Osteocyte (in vitro differentiated cells): Measurements from ENCODE around the gene CLIP1. TPM values are rescaled to one million over a fixed set of nuclear protein-coding genes. Genes with fewer than 3 reads are reported as not detected.

Experiments used
- DNase-seq: peaks from one replicate; pipeline ENCODE4 v3.0.0; 2021; ENCODE audit warnings: mixed read lengths; ENCODE audit not compliant: unreplicated experiment; ENCODE audit errors: extremely low spot score
- H3K27ac Mint-ChIP-seq: one replicate; pipeline ENCODE4 v1.8.0; 2021; ENCODE audit warnings: mild to moderate bottlenecking, mixed read lengths; ENCODE audit not compliant: unreplicated experiment
- H3K27me3 Mint-ChIP-seq: one replicate; pipeline ENCODE4 v1.8.0; 2021; ENCODE audit warnings: mixed read lengths; ENCODE audit not compliant: unreplicated experiment
- H3K36me3 Mint-ChIP-seq: one replicate; pipeline ENCODE4 v1.8.0; 2021; ENCODE audit warnings: mixed read lengths; ENCODE audit not compliant: unreplicated experiment
- H3K4me1 Mint-ChIP-seq: one replicate; pipeline ENCODE4 v1.8.0; 2021; ENCODE audit warnings: mixed read lengths; ENCODE audit not compliant: unreplicated experiment
- H3K4me3 Mint-ChIP-seq: one replicate; pipeline ENCODE4 v1.8.0; 2021; ENCODE audit warnings: mild to moderate bottlenecking, moderate library complexity, mixed read lengths; ENCODE audit not compliant: unreplicated experiment
- H3K9me3 Mint-ChIP-seq: one replicate; pipeline ENCODE4 v1.8.0; 2021; ENCODE audit warnings: mixed read lengths; ENCODE audit not compliant: unreplicated experiment
- total RNA-seq: library from RNA; stranded (reverse); gene quantifications from 2 replicates; pipeline ENCODE4 v1.2.1, GENCODE V29; 2021
- TF ChIP-seq, protein P1 (sequence below): fragments of 200-600 bp; sonication (generic); IDR thresholded peaks from 2 replicates; pipeline ENCODE4 v1.5.0; 2021; ENCODE audit warnings: antibody characterized with exemption, mild to moderate bottlenecking, moderate library complexity

CLIP1 gene
- total RNA-seq, 1 donor from 2014 or later = 100.0 TPM

DNA sequence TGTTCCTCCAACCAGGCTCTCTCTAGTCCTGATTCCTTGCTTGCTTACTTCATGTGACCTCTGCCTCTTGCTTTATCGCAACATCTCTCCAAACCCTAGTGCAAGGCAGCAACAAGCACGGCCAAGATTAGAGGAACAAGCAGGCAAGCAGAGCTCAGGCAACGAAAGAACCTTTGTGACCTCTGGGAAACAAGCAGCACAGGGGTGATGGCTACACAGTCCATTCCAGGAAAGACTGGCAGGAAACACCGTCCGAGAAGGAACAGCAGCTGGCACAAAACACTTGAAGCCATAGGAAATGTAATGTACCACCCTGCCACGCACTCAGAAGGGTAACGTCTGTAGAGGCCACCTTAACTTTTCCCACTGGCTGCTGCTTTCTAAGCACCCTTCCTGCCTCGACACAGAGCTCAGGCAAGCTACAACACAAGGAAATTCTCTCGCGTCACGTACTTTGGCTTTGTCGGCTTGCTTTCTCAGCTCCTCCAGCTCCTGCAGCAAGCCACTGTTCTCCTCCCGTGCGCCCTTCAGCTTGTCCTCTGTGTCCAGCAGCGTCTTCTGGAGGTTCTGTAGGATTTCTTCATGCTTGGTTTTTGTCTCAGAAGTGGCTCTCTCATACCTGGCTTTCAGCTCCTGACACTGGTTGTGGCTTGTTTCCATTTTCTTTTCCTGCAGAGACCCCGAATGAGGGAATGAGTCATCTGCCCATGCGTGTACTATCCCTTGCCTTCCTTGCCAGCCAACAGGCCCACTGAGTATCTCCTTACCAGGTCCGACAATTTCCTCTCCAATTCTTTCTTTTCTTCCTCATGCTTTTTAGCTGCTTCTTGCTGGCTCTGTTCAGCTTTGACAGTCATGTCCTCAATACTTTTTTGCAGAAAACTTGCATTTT, 94.7 kb downstream of the CLIP1 start:
- Mint-ChIP-seq H3K4me1 (no peaks in the 10 kb centered on the region), H3K36me3 (peaks cover 36% of the 10 kb centered on the region), H3K9me3 (no peaks in the 10 kb centered on the region), H3K4me3 (no peak overlapping the region), H3K27me3 (no peaks in the 10 kb centered on the region), H3K27ac (no peak overlapping the region)
- peak; percentile 54 for DNase-seq
- TF ChIP-seq, protein P1, sequence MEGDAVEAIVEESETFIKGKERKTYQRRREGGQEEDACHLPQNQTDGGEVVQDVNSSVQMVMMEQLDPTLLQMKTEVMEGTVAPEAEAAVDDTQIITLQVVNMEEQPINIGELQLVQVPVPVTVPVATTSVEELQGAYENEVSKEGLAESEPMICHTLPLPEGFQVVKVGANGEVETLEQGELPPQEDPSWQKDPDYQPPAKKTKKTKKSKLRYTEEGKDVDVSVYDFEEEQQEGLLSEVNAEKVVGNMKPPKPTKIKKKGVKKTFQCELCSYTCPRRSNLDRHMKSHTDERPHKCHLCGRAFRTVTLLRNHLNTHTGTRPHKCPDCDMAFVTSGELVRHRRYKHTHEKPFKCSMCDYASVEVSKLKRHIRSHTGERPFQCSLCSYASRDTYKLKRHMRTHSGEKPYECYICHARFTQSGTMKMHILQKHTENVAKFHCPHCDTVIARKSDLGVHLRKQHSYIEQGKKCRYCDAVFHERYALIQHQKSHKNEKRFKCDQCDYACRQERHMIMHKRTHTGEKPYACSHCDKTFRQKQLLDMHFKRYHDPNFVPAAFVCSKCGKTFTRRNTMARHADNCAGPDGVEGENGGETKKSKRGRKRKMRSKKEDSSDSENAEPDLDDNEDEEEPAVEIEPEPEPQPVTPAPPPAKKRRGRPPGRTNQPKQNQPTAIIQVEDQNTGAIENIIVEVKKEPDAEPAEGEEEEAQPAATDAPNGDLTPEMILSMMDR = no peak

DNA sequence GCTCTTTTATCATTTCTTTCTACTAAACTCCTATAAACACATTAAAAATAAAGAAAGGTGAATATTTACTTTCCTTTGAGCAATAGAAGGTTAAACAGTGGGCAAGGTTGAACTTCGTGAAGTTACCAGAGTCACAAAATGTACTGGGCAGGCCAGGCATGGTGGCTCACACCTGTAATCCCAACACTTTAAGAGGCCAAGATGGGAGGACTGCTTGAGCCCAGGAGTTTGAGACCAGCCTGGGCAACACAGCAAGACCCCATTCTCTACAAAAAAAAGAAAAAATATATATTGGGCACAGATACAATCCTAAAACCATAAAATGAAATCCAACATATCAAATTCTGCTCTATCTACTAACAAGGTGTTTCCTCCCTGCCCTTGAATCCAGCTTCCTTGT, 95.5 kb downstream of the CLIP1 start:
- H3K27me3 Mint-ChIP-seq = no peaks in the 10 kb centered on the region
- no peaks in the 10 kb centered on the region for H3K9me3 Mint-ChIP-seq
- H3K36me3 Mint-ChIP-seq = peaks cover 41% of the 10 kb centered on the region
- no peak overlapping the region for H3K27ac Mint-ChIP-seq
- TF ChIP-seq, protein P1 = no peak
- no peak overlapping the region for H3K4me3 Mint-ChIP-seq
- no peaks in the 10 kb centered on the region for H3K4me1 Mint-ChIP-seq
- DNase-seq = no peak

GRCh38 chr12:122326586-122326985, 95.9 kb downstream of the CLIP1 start:
- H3K9me3 Mint-ChIP-seq = no peaks in the 10 kb centered on the region

GRCh38 chr12:122323311-122324019, 99.0 kb downstream of the CLIP1 start:
- Mint-ChIP-seq H3K4me3 (no peak overlapping the region), H3K27me3 (no peaks in the 10 kb centered on the region), H3K4me1 (peaks cover 4% of the 10 kb centered on the region), H3K27ac (no peak overlapping the region), H3K36me3 (peaks cover 50% of the 10 kb centered on the region), H3K9me3 (no peaks in the 10 kb centered on the region)
- peak; percentile 57 for DNase-seq
- TF ChIP-seq, protein P1 = no peak

More at GRCh38 chr12:122326586-122326985, 95.9 kb downstream of the CLIP1 start:
- Mint-ChIP-seq H3K36me3 (peaks cover 42% of the 10 kb centered on the region), H3K27ac (no peak overlapping the region), H3K27me3 (no peaks in the 10 kb centered on the region), H3K4me1 (no peaks in the 10 kb centered on the region), H3K4me3 (no peak overlapping the region)
- no peak for DNase-seq
- TF ChIP-seq, protein P1 = no peak

GRCh38 chr12:122322501-122322900, 100.0 kb downstream of the CLIP1 start:
- no peaks in the 10 kb centered on the region for H3K27me3 Mint-ChIP-seq
- no peak overlapping the region for H3K27ac Mint-ChIP-seq
- H3K4me3 Mint-ChIP-seq = no peak overlapping the region
- DNase-seq = no peak
- H3K36me3 Mint-ChIP-seq = peaks cover 48% of the 10 kb centered on the region
- peaks cover 4% of the 10 kb centered on the region for H3K4me1 Mint-ChIP-seq
- TF ChIP-seq, protein P1 = no peak
- no peaks in the 10 kb centered on the region for H3K9me3 Mint-ChIP-seq
